Smooth muscle cell (in vitro differentiated cells): ENCODE measurements around the gene RNF157. TPM values are rescaled to one million over a fixed set of nuclear protein-coding genes. Genes with fewer than 3 reads are reported as not detected.

Experiments used
- DNase-seq: peaks from one replicate; lab custom pipeline; 2025; ENCODE audit not compliant: unreplicated experiment; lab: John Stamatoyannopoulos, UW
- H2AFZ ChIP-seq: fragments of 200-600 bp; sonication (generic); 2 replicates; pipeline ENCODE4 v1.6.0; 2016; ENCODE audit warnings: antibody characterized with exemption, low read depth, mild to moderate bottlenecking
- H3F3A ChIP-seq: fragments of 200-600 bp; sonication (generic); 2 replicates; pipeline ENCODE4 v1.6.0; 2017; ENCODE audit warnings: antibody characterized with exemption, low read depth
- H3K27ac ChIP-seq: fragments of 200-600 bp; sonication (generic); 2 replicates; pipeline ENCODE4 v1.5.1; 2016; ENCODE audit warnings: low read depth, mild to moderate bottlenecking
- H3K27me3 ChIP-seq: fragments of 200-600 bp; sonication (generic); 2 replicates; pipeline ENCODE4 v1.6.1; 2016; ENCODE audit warnings: low read depth, mild to moderate bottlenecking
- H3K36me3 ChIP-seq: fragments of 200-600 bp; sonication (generic); 2 replicates; pipeline ENCODE4 v1.5.1; 2016; ENCODE audit warnings: low read depth
- H3K4me1 ChIP-seq: fragments of 200-600 bp; sonication (generic); 2 replicates; pipeline ENCODE4 v1.5.1; 2016; ENCODE audit warnings: low read depth
- H3K4me2 ChIP-seq: fragments of 200-600 bp; sonication (generic); 2 replicates; pipeline ENCODE4 v1.6.0; 2016; ENCODE audit warnings: mild to moderate bottlenecking
- H3K4me3 ChIP-seq: fragments of 200-600 bp; sonication (generic); 2 replicates; pipeline ENCODE4 v1.5.1; 2016; ENCODE audit warnings: mild to moderate bottlenecking
- H3K79me2 ChIP-seq: fragments of 200-600 bp; sonication (generic); 2 replicates; pipeline ENCODE4 v1.6.0; 2016; ENCODE audit warnings: low read depth, mild to moderate bottlenecking
- H3K9ac ChIP-seq: fragments of 200-600 bp; sonication (generic); 2 replicates; pipeline ENCODE4 v1.6.0; 2016; ENCODE audit warnings: low read depth
- H3K9me3 ChIP-seq: fragments of 200-600 bp; sonication (generic); replicated peaks from 2 replicates; pipeline ENCODE4 v1.5.1; 2016; ENCODE audit warnings: low read depth
- H4K20me1 ChIP-seq: fragments of 200-600 bp; sonication (generic); 2 replicates; pipeline ENCODE4 v1.6.0; 2016; ENCODE audit warnings: low read depth
- WGBS: methylation state at CpG from one replicate; pipeline ENCODE4 v1.1.7; 2016; ENCODE audit warnings: low lambda C conversion rate; 5-methylcytosine and 5-hydroxymethylcytosine counted together
- polyA plus RNA-seq: library from polyadenylated mRNA; unstranded; fragments of >200 nt; fragmentation: Nextera tagmentation; extraction: Ambion mirVana; gene quantifications from 2 replicates; pipeline ENCODE4 v1.2.1, GENCODE V29; 2016
- total RNA-seq: library from RNA; depleted of rRNA; stranded (reverse); fragments of >200 nt; gene quantifications from 2 replicates; pipeline ENCODE4 v1.2.3, GENCODE V29; 2014
- TF ChIP-seq, protein P1 (sequence below): fragments of 200-600 bp; sonication (generic); IDR thresholded peaks from 2 replicates; pipeline ENCODE4 v1.5.1; 2017; ENCODE audit warnings: borderline replicate concordance, mild to moderate bottlenecking, antibody characterized with exemption; ENCODE audit not compliant: insufficient read depth, poor library complexity, severe bottlenecking

RNF157 gene
- total and polyA plus RNA-seq, 2 experiments from 2014 or later = 0.09 to 0.63 TPM

- Histone ChIP-seq H3K9ac (no peak overlapping the region), H3K4me2 (peak overlapping the region; percentile 98), H3K79me2 (no peaks in the 10 kb centered on the region), H4K20me1 (no peaks in the 10 kb centered on the region), H3K36me3 (no peaks in the 10 kb centered on the region), H3K27me3 (peaks cover 81% of the 10 kb centered on the region), H3K27ac (no peak overlapping the region), H3K4me1 (peaks cover 32% of the 10 kb centered on the region), H3F3A (no peaks in the 10 kb centered on the region), H3K9me3 (no peaks in the 10 kb centered on the region), H3K4me3 (peak overlapping the region; percentile 59), H2AFZ (no peak overlapping the region)
- 3% methylated on average over 19 of the region's 24 CpGs for WGBS
- DNase-seq = no peak
- TF ChIP-seq, protein P1, sequence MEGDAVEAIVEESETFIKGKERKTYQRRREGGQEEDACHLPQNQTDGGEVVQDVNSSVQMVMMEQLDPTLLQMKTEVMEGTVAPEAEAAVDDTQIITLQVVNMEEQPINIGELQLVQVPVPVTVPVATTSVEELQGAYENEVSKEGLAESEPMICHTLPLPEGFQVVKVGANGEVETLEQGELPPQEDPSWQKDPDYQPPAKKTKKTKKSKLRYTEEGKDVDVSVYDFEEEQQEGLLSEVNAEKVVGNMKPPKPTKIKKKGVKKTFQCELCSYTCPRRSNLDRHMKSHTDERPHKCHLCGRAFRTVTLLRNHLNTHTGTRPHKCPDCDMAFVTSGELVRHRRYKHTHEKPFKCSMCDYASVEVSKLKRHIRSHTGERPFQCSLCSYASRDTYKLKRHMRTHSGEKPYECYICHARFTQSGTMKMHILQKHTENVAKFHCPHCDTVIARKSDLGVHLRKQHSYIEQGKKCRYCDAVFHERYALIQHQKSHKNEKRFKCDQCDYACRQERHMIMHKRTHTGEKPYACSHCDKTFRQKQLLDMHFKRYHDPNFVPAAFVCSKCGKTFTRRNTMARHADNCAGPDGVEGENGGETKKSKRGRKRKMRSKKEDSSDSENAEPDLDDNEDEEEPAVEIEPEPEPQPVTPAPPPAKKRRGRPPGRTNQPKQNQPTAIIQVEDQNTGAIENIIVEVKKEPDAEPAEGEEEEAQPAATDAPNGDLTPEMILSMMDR = no peak
Measured at GRCh38 chr17:76140661-76141211, 99.6 kb downstream of the RNF157 start.

GRCh38 chr17:76139801-76140660 is 100.3 kb downstream of the RNF157 start:
- Histone ChIP-seq H2AFZ (no peak overlapping the region), H3K4me3 (peak overlapping the region; percentile 8), H3K27me3 (peaks cover 86% of the 10 kb centered on the region), H4K20me1 (no peaks in the 10 kb centered on the region), H3K27ac (no peak overlapping the region), H3K4me1 (peaks cover 39% of the 10 kb centered on the region), H3F3A (no peaks in the 10 kb centered on the region), H3K9me3 (no peaks in the 10 kb centered on the region), H3K4me2 (peak overlapping the region; percentile 98), H3K79me2 (no peaks in the 10 kb centered on the region), H3K9ac (no peak overlapping the region), H3K36me3 (no peaks in the 10 kb centered on the region)
- WGBS = 7% methylated on average over 40 of the region's 78 CpGs
- TF ChIP-seq, protein P1 = no peak
- DNase-seq = no peak

- no peaks in the 10 kb centered on the region for H3K79me2 ChIP-seq
- peaks cover 42% of the 10 kb centered on the region for H3K4me1 ChIP-seq
- H3K4me3 ChIP-seq = no peak overlapping the region
- no peak for DNase-seq
- H2AFZ ChIP-seq = no peak overlapping the region
- H4K20me1 ChIP-seq = no peaks in the 10 kb centered on the region
- H3K9me3 ChIP-seq = no peaks in the 10 kb centered on the region
- H3K4me2 ChIP-seq = no peak overlapping the region
- peaks cover 92% of the 10 kb centered on the region for H3K27me3 ChIP-seq
- no peak overlapping the region for H3K27ac ChIP-seq
- 16% methylated on average over 15 of the region's 15 CpGs for WGBS
- TF ChIP-seq, protein P1 = no peak
- H3K36me3 ChIP-seq = no peaks in the 10 kb centered on the region
- H3F3A ChIP-seq = no peaks in the 10 kb centered on the region
- H3K9ac ChIP-seq = no peak overlapping the region
Measured at GRCh38 chr17:76138896-76139752, 101.2 kb downstream of the RNF157 start.
